Lung microvascular endothelial cell (primary cell): ENCODE results near the gene SPATA25. TPM values are rescaled to one million over a fixed set of nuclear protein-coding genes. Genes with fewer than 3 reads are reported as not detected.
"Not testable (repeated sequence)": the region's sequence is repeated elsewhere in the genome, so short reads cannot be mapped to it uniquely, and the experiment has no call there.

ENCODE experiments used
- DNase-seq, 2 donors: peaks; one replicate each; pipeline versions ENCODE4 v3.0.0 to v3.0.0-alpha.2; 2010; ENCODE audit warnings: low read depth in 2 of 2
- total RNA-seq: library from RNA; depleted of rRNA; stranded (reverse); fragments of >200 nt; gene quantifications from 2 replicates; pipeline ENCODE4 v1.2.1, GENCODE V29; 2014

Gene SPATA25
- 0.44 and 0.79 TPM in 2 replicates for total RNA-seq

- no peak for DNase-seq
Observed at GRCh38 chr20:45887346-45887715, at the start of gene SPATA25. SPATA25 (minus strand) TSS chr20:45887622; CDS start chr20:45887590, 32 bp downstream.

GRCh38 chr20:45935416-45936046, 48.1 kb upstream of the SPATA25 start:
- no peak for DNase-seq

- DNase-seq, result peak; percentile 98 to 99
Observed at GRCh38 chr20:45934586-45935415, 47.4 kb upstream of the SPATA25 start, which contains the start of gene PCIF1. PCIF1 (plus strand) TSS chr20:45934683; CDS start chr20:45939000, 4,317 bp downstream.

GRCh38 chr20:45934046-45934585, 46.7 kb upstream of the SPATA25 start:
- DNase-seq, result peak in 1 of 2 donors; percentile 37

- DNase-seq, result peak; percentile 59 to 75
Observed at GRCh38 chr20:45933266-45934045, 46.0 kb upstream of the SPATA25 start.

GRCh38 chr20:45931680-45932079, 44.3 kb upstream of the SPATA25 start:
- DNase-seq, result not testable (repeated sequence)

- DNase-seq, result no peak
Observed at GRCh38 chr20:45927071-45927878, 39.9 kb upstream of the SPATA25 start.

- DNase-seq, result no peak
Observed at GRCh38 chr20:45926731-45927070, 39.3 kb upstream of the SPATA25 start.

GRCh38 chr20:45925821-45926506, 38.5 kb upstream of the SPATA25 start:
- DNase-seq, result no peak

GRCh38 chr20:45924391-45925261, 37.2 kb upstream of the SPATA25 start:
- DNase-seq, result peak in 1 of 2 donors; percentile 70

- DNase-seq, result no peak
Observed at GRCh38 chr20:45921337-45922189, 34.1 kb upstream of the SPATA25 start.

- no peak for DNase-seq
Observed at GRCh38 chr20:45920462-45921336, 33.3 kb upstream of the SPATA25 start.

GRCh38 chr20:45919542-45920399, 32.3 kb upstream of the SPATA25 start:
- peak; percentile 72 to 75 for DNase-seq

- no peak for DNase-seq
Observed at GRCh38 chr20:45918779-45919537, 31.5 kb upstream of the SPATA25 start.

GRCh38 chr20:45918182-45918737, 30.8 kb upstream of the SPATA25 start:
- DNase-seq, result no peak
